ENCODE measurements around the gene EEA1. TPM values are rescaled to one million over a fixed set of nuclear protein-coding genes. Genes with fewer than 3 reads are reported as not detected.
A peak's percentile ranks its signal among the peaks of the same experiment; 100 is the strongest.
"Not testable (repeated sequence)": the region's sequence is repeated elsewhere in the genome, so short reads cannot be mapped to it uniquely, and the experiment has no call there.

EEA1 gene
- total RNA-seq, 1 experiment from 2014 or later = 10.0 TPM

DNA sequence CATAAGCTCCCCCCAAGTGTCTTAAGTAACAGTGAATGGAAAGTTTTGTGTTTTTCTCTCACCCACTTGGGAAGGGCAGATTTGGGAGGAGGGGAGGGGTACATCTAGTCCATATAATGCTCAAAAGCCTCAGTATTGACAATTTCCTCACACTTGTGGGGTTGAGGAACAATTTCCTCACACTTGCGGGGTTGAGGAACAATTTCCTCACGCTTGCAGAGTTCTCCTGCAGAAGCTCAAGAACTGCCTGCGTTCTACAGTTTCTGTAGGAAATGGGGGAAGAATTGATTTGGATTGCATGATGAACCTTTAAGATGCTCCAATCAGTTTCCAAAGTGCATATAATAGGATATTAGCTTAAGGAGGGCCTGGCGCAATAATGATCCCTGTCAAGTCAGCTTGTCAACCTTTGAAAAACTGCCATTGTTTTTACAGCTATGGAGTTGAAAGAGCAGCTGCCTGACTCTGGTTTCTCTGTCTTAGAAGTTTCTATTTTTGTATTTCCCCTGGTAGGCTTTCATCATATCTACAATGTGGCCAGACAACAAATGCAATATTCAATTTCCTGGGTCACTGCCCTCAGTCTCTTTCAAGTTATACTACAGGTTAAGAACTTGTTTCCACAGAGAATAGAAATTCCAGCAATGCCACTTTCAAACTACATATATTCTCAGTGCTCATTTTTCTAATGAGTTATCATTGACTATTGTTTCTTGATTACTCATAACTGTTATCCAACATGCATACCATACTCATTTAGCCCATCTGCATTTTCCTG, 159.8 kb downstream of the EEA1 start:
- no peak for DNase-seq (ENCODE audit: low spot score)
- in situ Hi-C loops (cut with HindIII; ENCODE audit: low sequenced_read_pairs) = no loop called here

DNA sequence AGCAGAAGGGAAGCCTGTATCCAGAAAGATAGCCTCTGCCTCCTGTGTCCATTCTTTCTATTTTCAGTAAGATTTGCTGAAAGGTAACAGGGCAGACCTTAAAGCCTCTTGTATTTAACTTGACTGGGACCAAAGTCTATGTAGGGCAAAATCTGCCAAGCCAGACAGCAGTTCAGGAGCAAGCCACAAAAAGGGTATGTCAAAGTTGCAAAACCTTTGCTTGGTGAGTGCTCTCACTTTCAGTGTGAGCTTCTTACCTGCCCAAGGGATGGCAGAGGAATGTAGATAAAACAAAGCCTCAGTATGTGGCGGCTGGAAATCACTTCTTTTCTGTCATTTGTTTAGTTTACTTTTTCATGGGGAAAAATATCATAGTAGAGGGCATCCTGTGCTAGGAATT, 163.2 kb downstream of the EEA1 start:
- in situ Hi-C loops (cut with HindIII; ENCODE audit: low sequenced_read_pairs) = no loop called here
- no peak for DNase-seq (ENCODE audit: low spot score)

DNA sequence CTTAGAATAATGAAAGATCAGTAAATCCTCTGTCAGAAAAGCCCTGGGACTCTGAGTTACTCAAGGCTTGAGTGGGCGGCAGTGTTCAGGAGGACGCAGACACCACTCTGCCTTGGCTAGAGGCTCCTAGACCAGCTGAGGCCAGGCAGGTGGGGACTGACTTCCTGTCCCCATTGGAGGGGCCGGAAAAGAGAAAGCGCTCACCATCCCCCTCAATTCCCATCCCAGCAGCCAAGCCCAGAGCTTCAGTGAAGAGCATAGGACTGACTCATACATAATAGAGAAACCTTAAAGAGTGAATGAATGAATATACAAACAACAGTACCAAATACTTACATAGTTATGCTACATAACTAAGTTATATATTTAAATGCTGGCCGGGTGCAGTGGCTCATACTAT, 164.3 kb downstream of the EEA1 start:
- in situ Hi-C loops (cut with HindIII; ENCODE audit: low sequenced_read_pairs) = no loop called here
- no peak for DNase-seq (ENCODE audit: low spot score)

DNA sequence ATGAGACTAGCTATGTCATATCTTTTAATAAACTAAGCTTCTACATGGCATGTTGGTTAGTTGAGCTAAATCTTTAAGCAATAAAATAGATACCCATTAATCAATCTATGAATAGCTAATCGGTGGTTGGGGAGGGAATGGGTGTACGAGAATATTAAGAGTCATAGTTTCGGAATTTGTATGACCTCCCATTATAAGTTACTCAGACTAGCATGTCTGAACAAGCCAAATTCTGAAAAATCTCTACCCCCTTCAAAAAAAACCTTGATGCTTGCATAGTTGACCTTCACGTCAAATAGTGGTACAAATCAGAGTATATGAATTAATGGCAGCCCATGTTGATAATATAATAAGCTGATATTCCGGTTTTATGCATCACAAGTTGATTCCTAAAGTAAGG, 166.3 kb downstream of the EEA1 start:
- in situ Hi-C loops (cut with HindIII; ENCODE audit: low sequenced_read_pairs) = no loop called here
- DNase-seq (ENCODE audit: low spot score) = no peak

DNA sequence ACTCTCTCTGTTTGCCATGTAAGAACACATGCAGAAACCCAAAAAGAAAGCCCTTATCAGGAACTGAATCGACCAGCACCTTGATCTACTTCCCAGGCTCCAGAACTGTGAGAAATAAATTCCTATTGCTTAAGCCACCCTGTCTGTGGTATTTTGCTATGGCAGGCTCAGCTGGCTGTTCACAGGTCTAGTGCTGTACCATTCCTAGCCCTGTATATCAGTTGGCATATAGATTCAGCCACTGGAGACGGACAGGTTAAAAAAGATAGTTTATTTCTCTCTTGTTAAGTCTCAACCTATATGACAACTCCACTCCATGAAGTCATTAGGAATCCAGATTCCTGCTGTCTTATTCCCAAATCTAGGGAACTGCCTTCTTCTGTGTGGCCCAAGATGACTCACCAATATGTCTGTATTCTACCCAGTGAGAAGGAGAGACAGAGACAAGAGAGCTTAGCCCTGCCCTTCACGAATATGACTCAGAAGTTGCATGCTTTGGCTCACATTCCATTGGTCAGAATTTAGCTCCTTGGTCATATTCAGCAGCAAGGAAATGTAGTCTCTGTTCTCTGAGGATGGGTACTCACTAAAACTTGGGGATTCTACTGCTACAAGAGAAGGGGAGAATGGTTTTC, 169.3 kb downstream of the EEA1 start:
- in situ Hi-C loops (cut with HindIII; ENCODE audit: low sequenced_read_pairs) = no loop called here
- DNase-seq (ENCODE audit: low spot score) = no peak

DNA sequence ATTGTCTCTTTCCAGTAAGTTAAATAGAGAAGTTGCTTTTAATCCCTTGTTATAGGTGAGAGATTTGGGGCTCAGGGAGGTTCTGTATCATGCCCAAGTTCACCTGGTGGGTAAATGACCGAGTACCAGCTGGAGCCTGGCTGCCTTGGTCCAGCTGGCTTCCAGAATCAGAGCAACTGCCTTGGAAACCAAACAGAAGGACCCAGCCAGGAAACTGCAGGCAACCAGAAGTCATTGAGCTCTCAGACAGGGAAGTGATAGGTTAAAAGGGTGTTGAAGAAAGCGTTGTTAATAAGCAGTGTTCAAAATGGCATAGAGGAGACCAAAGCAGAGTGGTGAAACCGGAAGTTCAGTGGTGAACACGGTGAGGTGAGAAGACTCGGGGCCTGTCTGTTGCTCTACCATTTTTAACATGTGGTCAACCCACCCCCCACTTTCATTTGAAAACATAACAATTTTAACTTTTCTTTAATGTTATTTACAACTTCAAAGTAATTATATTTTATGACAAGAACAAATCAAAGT, 171.4 kb downstream of the EEA1 start:
- in situ Hi-C loops (cut with HindIII; ENCODE audit: low sequenced_read_pairs) = no loop called here

DNA sequence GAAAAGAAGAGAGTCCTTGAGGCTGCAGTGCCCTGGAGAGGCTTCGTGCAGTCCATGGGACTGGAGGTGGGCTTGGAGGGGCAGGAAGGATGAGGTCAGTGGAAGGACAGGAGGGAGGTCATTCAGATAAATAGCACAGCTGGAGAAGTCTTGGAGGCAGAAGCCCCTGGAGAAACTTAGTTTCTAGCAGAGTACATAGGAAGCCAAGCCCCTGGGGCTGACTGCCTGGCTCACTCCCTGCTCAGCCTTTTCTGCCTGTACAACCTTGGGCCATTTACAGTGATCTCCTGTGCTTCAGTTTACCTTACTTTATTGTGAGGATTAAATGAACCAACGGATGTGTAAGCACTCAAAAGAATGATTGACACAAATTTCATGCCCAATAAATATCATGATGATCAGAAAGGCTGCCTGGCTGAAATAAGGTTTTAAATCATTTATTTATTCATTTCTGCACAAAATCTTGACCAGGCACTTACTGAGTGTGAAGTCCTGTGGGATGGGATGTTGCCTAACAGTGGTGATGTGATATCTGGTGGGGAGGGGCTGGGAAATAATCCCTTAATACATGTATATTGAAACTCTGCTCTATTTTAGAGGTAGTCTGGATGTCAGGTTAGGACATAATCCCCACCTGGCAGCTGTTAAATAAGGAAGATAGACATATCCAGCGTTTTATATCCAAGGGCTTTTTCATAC, 172.0 kb downstream of the EEA1 start:
- in situ Hi-C loops (cut with HindIII; ENCODE audit: low sequenced_read_pairs) = no loop called here

More for the DNA sequence above, 171.4 kb downstream of the EEA1 start:
- DNase-seq (ENCODE audit: low spot score) = peak; percentile 80

DNA sequence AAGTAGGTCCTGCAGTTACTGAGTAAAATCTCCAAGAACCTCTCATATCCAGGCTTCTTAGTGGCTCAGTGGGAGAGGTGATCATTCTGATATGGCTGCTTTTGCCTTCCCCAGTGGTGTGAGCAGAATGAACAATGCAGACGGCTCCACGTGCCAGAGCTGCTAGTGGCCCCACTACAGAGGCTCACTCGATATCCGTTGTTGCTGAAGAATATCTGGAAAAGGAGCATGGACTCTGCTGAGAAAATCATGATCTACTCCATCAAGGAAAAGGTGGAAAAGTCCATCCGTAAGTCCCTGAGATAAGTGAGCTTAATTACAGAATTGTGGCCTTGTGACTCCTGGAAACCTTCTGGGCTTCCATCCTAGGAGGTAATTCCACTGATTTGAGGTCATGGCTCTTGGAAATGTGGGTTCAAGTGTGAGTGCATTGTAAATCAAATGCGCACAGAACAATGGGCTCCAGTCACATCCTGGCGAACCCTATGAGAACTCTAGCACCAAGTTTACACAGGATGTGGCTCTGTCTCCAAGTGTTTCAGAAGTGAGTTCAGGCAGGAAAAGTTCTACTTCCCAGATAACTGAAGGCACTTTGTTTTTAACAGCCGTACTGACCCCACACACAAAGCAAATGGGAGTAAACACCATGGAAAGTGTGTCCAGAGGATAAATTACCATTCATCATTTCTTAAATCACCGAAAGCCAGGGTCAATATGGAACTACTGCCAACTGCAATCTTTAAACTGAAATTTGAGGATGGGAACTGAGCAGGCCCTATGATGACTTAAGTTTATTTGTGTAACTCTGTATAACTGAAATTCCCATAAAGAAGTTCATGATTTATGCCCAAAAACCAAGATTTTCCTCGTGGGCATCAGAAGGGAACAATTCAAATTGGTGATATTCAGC, 174.9 kb downstream of the EEA1 start:
- in situ Hi-C loops (cut with HindIII; ENCODE audit: low sequenced_read_pairs) = no loop called here
- DNase-seq (ENCODE audit: low spot score) = no peak

More for the DNA sequence above, 172.0 kb downstream of the EEA1 start:
- no peak for DNase-seq (ENCODE audit: low spot score)

DNA sequence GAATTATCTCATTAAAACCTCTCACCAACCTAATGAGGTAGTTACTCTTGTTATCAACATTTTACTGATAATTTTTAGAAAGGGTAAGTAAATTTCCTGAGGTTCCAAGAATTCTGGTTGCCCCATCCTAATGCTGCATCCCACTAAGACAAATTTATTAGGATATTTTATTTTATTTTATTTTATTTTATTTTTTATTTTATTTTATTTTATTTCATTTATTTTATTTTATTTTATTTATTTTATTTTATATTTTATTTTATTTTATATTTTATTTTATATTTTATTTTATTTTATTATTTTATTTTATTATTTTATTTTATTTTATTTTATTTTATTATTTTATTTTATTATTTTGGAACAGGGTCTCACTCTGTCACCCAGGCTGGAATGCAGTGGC, 179.4 kb downstream of the EEA1 start:
- in situ Hi-C loops (cut with HindIII; ENCODE audit: low sequenced_read_pairs); DNase-seq (ENCODE audit: low spot score): not testable (repeated sequence)

DNA sequence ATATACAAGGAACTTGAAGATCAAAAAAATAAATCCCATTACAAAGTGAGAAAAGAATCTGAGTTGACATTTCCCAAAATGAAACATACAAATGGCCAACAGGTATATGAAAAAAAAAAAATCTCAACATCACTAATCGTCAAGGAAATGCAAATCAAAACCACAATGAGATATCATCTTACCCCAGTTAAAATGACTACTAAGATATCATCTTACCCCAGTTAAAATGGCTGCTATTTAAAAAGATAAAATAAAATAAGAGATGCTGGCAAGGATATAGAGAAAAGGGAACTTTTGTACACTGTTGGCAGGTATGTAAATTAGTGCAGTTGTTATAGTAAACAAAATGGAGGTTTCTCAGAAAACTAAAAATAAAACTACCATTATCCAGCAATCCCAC, 181.9 kb downstream of the EEA1 start:
- DNase-seq (ENCODE audit: low spot score) = no peak
- in situ Hi-C loops (cut with HindIII; ENCODE audit: low sequenced_read_pairs) = no loop called here

DNA sequence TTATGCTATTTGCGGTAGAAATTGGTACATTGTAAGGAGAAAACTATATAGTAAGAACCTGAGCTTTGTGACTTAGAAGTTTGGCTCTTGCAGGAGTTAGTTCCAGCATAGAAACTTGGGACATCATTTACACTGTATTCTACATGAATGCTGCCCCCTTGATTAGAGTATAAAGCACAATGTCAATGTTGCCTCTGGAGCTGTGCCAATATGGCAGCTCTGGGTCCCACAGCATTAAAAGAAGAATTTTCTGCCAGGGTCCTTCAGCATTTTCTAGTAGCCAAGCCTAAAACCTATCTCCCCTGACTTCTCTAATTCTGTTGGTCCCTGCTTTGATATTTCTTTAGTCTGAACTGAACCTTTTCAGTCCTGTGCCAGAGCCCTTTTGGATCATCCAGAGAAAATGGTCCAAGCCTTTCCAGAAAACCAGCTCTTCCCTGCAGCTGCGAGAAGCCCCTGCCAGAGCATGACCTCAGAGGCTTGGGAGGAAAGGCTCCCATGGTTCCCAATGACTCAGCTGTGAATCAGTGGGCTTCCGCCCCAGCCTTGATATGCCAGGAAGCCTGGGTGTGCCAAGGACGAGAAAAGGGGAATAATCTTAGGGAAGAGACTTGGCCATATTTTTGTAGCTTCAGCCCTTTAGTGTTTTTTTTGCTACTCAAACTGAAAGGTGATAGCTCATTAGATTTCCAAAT, 183.1 kb downstream of the EEA1 start:
- no peak for DNase-seq (ENCODE audit: low spot score)
- in situ Hi-C loops (cut with HindIII; ENCODE audit: low sequenced_read_pairs) = no loop called here

DNA sequence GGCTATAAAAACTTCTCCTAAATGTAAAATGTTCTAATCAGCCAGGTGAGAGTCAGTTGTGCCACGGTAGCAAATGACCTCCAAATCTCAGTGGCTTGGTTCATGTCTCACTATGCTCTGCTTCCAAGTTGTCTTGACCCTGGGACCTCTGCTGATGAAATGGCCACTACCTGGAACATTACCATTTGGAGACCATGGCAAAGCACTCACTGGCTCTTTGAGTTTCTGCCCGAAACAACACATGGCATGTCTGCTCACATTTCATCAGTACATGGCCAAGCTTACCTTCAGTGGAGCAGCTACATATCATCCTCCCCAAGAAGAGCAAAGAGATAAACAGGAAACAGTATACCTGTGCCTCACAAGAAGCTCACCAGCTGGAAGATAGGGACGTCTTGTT, 186.1 kb downstream of the EEA1 start:
- peak; percentile 67 for DNase-seq (ENCODE audit: low spot score)
- in situ Hi-C loops (cut with HindIII; ENCODE audit: low sequenced_read_pairs) = no loop called here

DNA sequence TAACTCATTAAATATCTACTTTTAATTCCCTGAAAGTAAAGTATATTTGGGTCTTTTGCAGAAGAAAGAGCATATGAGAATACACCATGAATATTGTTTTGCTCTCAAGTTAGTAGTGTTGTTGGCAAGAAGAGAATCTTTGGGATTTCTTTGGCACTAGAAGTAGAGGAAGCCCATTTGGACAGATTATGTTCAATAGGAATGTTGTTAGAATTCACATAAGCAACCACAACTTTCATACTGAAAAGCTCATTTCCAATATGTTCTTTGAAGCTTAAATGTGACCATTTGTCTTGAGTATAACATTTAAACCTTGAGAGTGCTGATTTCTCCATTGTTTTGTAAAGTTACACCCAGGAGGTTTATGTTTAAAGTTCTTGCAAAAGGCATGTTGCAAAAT, 188.7 kb downstream of the EEA1 start:
- DNase-seq (ENCODE audit: low spot score) = no peak
- in situ Hi-C loops (cut with HindIII; ENCODE audit: low sequenced_read_pairs) = no loop called here

DNA sequence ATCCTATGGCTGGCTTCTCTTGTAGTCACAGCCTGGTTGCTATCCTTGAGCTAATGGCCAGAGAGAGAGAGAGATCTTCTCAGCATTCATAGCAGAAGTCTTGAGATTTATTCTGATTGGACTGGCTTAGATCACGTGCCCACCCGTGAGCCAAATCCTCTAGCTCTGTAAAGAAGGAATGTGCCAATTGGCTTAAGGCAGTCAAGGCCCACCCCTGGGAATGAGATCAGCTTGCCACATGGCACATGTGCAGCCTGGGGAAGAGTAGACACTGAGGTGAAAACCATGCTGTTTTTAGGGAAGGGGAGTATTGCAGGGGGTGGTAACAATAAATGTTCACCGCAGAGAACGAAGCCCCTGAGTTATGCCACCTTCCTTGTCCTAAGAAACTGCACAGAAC, 190.0 kb downstream of the EEA1 start:
- DNase-seq (ENCODE audit: low spot score) = no peak
- in situ Hi-C loops (cut with HindIII; ENCODE audit: low sequenced_read_pairs) = no loop called here

DNA sequence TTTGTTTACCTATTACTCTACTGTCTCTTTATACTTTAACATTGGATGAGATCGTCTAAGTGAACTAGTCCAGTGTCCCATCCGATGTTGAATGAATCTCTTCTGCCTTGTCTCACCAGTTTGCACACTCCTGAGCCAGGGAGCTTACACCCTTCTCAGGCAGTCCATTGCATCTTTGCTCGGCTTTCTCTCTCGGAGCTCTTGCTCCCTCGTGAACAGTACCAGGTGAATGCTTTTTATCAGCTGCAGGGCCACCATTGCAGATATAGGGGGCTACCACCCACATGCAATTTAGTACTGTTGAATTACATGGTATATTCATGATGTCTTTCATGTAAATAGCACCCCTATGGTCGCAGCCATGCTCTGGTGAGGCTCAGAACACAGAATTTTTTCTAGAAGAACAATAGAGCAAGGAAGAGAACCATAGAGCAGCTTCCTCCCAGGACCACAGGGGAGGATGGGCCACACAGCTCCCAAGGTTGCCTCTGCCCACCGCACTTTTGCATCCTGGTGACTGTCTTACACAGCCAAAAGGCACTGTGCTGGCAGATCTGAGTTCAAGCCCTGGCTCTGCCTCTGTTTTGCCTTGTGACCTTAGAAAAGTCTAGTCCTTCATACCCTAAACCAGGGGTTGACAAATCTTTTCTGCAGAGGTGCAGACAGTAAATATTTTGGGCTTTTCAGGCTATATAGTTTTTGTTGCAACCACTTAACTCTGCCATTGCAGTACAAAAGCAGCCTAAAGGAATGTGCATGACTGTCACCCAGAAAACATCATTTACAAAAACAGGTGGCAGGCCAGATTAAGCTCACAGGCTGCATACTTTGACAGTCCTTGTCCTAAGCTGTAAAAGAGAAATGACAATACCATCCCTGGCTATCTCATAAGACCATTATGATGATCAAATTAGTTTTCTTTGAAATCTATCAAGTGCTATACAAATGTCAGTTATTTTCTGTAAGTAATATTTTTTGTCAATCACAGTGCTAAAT, 190.9 kb downstream of the EEA1 start:
- DNase-seq (ENCODE audit: low spot score) = no peak
- in situ Hi-C loops (cut with HindIII; ENCODE audit: low sequenced_read_pairs) = no loop called here

DNA sequence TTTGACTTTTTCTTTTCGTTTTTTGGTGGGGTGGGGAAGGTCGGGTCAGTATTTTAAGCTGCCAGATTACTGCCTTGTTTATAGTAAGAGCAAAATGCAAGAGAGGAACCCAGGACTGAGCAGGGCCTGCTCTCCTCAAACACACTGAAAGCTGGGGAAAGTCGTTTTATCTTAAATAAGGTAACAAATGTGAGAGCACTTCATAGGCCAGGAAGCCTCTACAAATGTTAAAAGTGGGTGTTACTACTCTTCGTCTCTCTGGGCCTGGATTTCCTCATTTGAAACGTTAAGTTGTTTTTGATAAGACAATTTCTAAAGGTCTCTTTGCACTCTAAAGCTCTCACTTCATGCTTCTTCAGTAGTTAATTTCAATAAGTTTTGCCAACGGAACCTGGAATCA, 192.5 kb downstream of the EEA1 start:
- no peak for DNase-seq (ENCODE audit: low spot score)
- in situ Hi-C loops (cut with HindIII; ENCODE audit: low sequenced_read_pairs) = no loop called here

DNA sequence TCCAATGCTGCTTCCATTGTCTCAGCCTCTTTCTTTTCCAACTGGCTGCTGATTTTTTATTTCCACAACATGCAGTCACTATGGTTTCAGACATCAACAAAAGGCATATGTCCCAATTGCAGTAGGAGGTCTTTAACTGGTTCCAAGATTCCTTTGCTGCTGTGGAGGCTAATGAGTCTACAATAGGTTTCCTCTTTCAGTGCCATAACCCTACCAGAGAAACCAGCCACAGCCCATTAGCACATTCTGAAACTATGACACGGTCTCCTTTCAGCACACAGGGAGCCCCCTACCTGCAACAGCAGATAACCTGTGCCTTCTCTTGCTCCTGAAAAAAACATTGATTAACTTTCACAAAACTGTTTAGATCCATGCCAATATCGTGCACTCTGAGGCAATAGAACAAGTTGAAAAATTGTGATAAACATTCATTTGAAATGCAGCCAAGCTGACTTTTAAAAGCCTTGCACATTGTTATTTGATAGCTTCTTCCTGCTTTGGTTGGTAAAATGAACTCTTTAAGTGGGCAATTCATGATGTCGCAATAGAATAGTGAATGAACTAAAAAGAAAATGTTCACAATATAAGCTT, 193.9 kb downstream of the EEA1 start:
- in situ Hi-C loops (cut with HindIII; ENCODE audit: low sequenced_read_pairs) = no loop called here
- DNase-seq (ENCODE audit: low spot score) = peak; percentile 66
